ENCODE data around the gene PTPRD. TPM values are rescaled to one million over a fixed set of nuclear protein-coding genes. Genes with fewer than 3 reads are reported as not detected.

The PTPRD gene
- total and polyA plus RNA-seq, 2 of the 4 experiments (the other 2 are of a cell fraction): 0.07 to 0.18 TPM

DNA sequence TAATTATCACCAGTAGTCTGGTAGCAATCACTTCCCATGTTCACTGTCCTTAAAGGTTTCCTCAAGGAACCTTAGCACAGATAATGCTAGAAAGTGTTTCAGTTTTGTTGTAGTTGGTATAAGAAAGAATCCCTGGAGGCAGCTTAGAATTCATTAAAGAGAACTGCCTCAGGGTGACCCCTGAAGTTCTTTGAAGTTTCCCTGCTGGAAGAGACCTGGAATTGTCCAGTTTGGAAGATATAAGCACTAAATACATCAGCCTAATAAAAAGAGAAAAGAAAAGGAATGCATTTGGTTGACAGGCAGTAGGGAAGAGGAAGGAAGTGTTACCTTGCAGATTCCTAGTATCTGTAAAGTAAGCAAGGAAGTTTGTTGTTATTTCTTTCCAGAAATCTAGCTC is 1813.6 kb downstream of the PTPRD start:
- Histone ChIP-seq H4K91ac (ENCODE audit: insufficient read depth, low read depth, low read length) (no peak overlapping the region), H2BK20ac (ENCODE audit: low read depth, low read length) (no peak overlapping the region), H2BK5ac (ENCODE audit: low read depth, low read length, poor library complexity, severe bottlenecking) (no peak overlapping the region), H2BK15ac (ENCODE audit: low read depth, low read length) (no peak overlapping the region), H3K9me3 (ENCODE audit: control insufficient read depth, insufficient read depth, low read length) (0 out of 2 replicates have a peak, but pooled peaks cover under 1% of the 10 kb centered on the region), H3K4me3 (ENCODE audit: insufficient read depth, low read depth, low read length) (no peak overlapping the region), H3K9ac (ENCODE audit: low read depth, low read length) (no peak overlapping the region), H3K36me3 (ENCODE audit: control insufficient read depth, insufficient read depth, low read length) (no peaks in the 10 kb centered on the region), H4K20me1 (ENCODE audit: insufficient read depth, low read length) (no peaks in the 10 kb centered on the region), H3K4me1 (ENCODE audit: control insufficient read depth, insufficient read depth, low read length) (no peaks in the 10 kb centered on the region), H3K9me1 (ENCODE audit: insufficient read depth, low read length) (no peaks in the 10 kb centered on the region), H3K4ac (ENCODE audit: low read depth, low read length) (no peak overlapping the region), H3K23ac (ENCODE audit: low read depth, low read length) (no peak overlapping the region), H4K5ac (ENCODE audit: low read depth, low read length) (no peak overlapping the region), H2AK5ac (ENCODE audit: low read depth, low read length) (no peak overlapping the region), H3K79me1 (ENCODE audit: low read depth in 1 of 2, low read length in 2 of 2) (no peaks in the 10 kb centered on the region), H2BK120ac (ENCODE audit: low read depth, low read length) (no peak overlapping the region), H3K56ac (ENCODE audit: extremely low read depth, insufficient read depth, low read length) (no peak overlapping the region), H3K18ac (ENCODE audit: low read depth, low read length) (no peak overlapping the region), H3K27ac (ENCODE audit: insufficient read depth, low read length) (no peak overlapping the region), H3K27me3 (ENCODE audit: control insufficient read depth, insufficient read depth, low read length) (no peaks in the 10 kb centered on the region), H3K4me2 (ENCODE audit: low read depth, low read length) (no peak overlapping the region), H2AFZ (replicated peaks; ENCODE audit: low read length, poor library complexity) (no peak overlapping the region), H2AK9ac (replicated peaks; ENCODE audit: low read depth, low read length, poor library complexity) (no peak overlapping the region), H3K14ac (replicated peaks; ENCODE audit: low read depth, low read length) (no peak overlapping the region), H4K8ac (ENCODE audit: low read depth in 2 of 2, low read length in 2 of 2) (no peak overlapping the region)
- no TSS peak for BruUV-seq (replicated peaks)
- dilution Hi-C loops (cut with HindIII; ENCODE audit: low sequenced_read_pairs, unreplicated experiment) (no loop called here), in situ Hi-C loops (cut with MboI; ENCODE audit: low sequenced_read_pairs) (no loop called here), intact Hi-C loops (cut with micrococcal nuclease) (no loop called here)
- no peak for DNase-seq
- ChIA-PET CTCF (no interaction called here), POLR2A (ENCODE audit: unreplicated experiment) (no interaction called here)
- TF ChIP-seq MAFK (IDR thresholded peaks at IDR 0.05; ENCODE audit: low read depth, low read length) (no peak), BHLHE40 (IDR thresholded peaks at IDR 0.05; ENCODE audit: low read depth, low read length) (no peak), RCOR1 (IDR thresholded peaks at IDR 0.05; ENCODE audit: insufficient replicate concordance, low read length) (no peak), NFE2L2 (IDR thresholded peaks at IDR 0.05; ENCODE audit: low read depth, low read length) (no peak), CHD1 (IDR thresholded peaks at IDR 0.05; ENCODE audit: low read depth, low read length) (no peak), POLR2A (IDR thresholded peaks at IDR 0.05; ENCODE audit: low read depth, low read length) (no peak), RFX5 (IDR thresholded peaks at IDR 0.05; ENCODE audit: low read depth, low read length) (no peak), FOS (IDR thresholded peaks at IDR 0.05; ENCODE audit: low read depth, low read length) (no peak), RAD21 (IDR thresholded peaks at IDR 0.05; ENCODE audit: low read length) (no peak), MAZ (IDR thresholded peaks at IDR 0.05; ENCODE audit: borderline replicate concordance, low read depth, low read length) (no peak), SMC3 (IDR thresholded peaks at IDR 0.05; ENCODE audit: low read depth, low read length) (no peak), CEBPB (IDR thresholded peaks at IDR 0.05; ENCODE audit: low read depth, low read length) (no peak), MXI1 (IDR thresholded peaks at IDR 0.05; ENCODE audit: borderline replicate concordance, low read depth, low read length) (no peak)
- TF ChIP-seq, protein P1, sequence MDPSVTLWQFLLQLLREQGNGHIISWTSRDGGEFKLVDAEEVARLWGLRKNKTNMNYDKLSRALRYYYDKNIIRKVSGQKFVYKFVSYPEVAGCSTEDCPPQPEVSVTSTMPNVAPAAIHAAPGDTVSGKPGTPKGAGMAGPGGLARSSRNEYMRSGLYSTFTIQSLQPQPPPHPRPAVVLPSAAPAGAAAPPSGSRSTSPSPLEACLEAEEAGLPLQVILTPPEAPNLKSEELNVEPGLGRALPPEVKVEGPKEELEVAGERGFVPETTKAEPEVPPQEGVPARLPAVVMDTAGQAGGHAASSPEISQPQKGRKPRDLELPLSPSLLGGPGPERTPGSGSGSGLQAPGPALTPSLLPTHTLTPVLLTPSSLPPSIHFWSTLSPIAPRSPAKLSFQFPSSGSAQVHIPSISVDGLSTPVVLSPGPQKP (IDR thresholded peaks at IDR 0.05; ENCODE audit: borderline replicate concordance, low read depth, low read length): no peak
- TF ChIP-seq, protein P2, sequence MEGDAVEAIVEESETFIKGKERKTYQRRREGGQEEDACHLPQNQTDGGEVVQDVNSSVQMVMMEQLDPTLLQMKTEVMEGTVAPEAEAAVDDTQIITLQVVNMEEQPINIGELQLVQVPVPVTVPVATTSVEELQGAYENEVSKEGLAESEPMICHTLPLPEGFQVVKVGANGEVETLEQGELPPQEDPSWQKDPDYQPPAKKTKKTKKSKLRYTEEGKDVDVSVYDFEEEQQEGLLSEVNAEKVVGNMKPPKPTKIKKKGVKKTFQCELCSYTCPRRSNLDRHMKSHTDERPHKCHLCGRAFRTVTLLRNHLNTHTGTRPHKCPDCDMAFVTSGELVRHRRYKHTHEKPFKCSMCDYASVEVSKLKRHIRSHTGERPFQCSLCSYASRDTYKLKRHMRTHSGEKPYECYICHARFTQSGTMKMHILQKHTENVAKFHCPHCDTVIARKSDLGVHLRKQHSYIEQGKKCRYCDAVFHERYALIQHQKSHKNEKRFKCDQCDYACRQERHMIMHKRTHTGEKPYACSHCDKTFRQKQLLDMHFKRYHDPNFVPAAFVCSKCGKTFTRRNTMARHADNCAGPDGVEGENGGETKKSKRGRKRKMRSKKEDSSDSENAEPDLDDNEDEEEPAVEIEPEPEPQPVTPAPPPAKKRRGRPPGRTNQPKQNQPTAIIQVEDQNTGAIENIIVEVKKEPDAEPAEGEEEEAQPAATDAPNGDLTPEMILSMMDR (conservative IDR thresholded peaks at IDR 0.05; ENCODE audit: low read depth, low read length): no peak
- TF ChIP-seq, protein P3, sequence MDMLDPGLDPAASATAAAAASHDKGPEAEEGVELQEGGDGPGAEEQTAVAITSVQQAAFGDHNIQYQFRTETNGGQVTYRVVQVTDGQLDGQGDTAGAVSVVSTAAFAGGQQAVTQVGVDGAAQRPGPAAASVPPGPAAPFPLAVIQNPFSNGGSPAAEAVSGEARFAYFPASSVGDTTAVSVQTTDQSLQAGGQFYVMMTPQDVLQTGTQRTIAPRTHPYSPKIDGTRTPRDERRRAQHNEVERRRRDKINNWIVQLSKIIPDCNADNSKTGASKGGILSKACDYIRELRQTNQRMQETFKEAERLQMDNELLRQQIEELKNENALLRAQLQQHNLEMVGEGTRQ (IDR thresholded peaks at IDR 0.05; ENCODE audit: low read depth, low read length): no peak
- no peak for ATAC-seq (ENCODE audit: low read depth)
